Right lobe of liver (tissue), 4 donors: ENCODE measurements around the gene RPP14.

Experiments used
- CTCF ChIP-seq, 4 donors: fragments of 200-600 bp in 3 of 4; fragments of 450-650 bp in 1 of 4; IDR thresholded peaks; one replicate each; pipeline versions ENCODE4 v1.5.1 to v1.8.0; 2016 to 2022; ENCODE audit warnings: antibody characterized with exemption in 4 of 4, mild to moderate bottlenecking in 2 of 4
- POLR2A ChIP-seq: fragments of 450-650 bp; IDR thresholded peaks from one replicate; pipeline ENCODE4 v1.6.1; 2017; ENCODE audit warnings: antibody characterized with exemption, mild to moderate bottlenecking
- donor health status: DM: no; HTN: no; CAD: no.
- donor health status: DM: no; HTN: no; CAD: no.
- donor health status: DM: no; HTN: yes; CAD: no.

GRCh38 chr3:58260261-58260731, 45.7 kb upstream of the RPP14 start:
- no peak for TF ChIP-seq CTCF (IDR thresholded peaks at IDR 0.05)
- TF ChIP-seq POLR2A, result no peak
